Liver (tissue), 3 donors: ENCODE measurements around the gene PLP2.
"Not testable (repeated sequence)": the region's sequence is repeated elsewhere in the genome, so short reads cannot be mapped to it uniquely, and the experiment has no call there.

ENCODE experiments used
- GABPA ChIP-seq, 2 donors: IDR thresholded peaks in 1 of 2; conservative IDR thresholded peaks in 1 of 2; 2 replicates each; pipeline ENCODE4 v1.6.1; 2016; ENCODE audit warnings: antibody characterized with exemption in 2 of 2, mild to moderate bottlenecking in 1 of 2, moderate library complexity in 1 of 2
- TF ChIP-seq, protein P1 (sequence below): fragments of 150-350 bp; IDR thresholded peaks from 2 replicates; pipeline ENCODE4 v1.5.1; 2017; ENCODE audit warnings: improper control_type of control experiment, low read depth, low read length; ENCODE audit not compliant: missing input control
- TF ChIP-seq, protein P2 (sequence below): IDR thresholded peaks from 2 replicates; pipeline ENCODE4 v1.6.1; 2016; ENCODE audit warnings: antibody characterized with exemption, mild to moderate bottlenecking
- donor health status: healthy.
- donor health status: healthy.

DNA sequence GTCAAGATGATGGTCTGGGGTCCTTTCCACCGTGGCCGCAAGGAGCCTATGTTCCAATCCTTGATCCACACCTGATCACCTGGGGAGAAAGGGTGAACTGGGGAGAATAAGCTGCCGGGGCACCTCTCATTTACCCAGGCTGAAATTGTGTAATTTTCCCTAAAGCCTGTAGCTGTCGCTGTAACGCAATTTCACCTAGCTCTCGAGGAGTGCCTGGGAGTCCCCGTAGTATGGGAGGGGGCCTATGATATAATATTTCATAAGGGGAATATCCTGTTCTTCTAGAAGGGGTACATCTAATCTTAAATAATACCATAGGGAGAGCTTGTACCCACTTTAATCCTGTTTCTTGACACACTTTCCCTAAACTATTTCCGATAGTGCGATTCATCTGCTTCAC lies 29.4 kb upstream of the PLP2 start:
- not testable (repeated sequence) for TF ChIP-seq GABPA (IDR thresholded peaks at IDR 0.05 in 1 of 2, conservative IDR thresholded peaks at IDR 0.05 in 1 of 2)
- TF ChIP-seq, protein P1, sequence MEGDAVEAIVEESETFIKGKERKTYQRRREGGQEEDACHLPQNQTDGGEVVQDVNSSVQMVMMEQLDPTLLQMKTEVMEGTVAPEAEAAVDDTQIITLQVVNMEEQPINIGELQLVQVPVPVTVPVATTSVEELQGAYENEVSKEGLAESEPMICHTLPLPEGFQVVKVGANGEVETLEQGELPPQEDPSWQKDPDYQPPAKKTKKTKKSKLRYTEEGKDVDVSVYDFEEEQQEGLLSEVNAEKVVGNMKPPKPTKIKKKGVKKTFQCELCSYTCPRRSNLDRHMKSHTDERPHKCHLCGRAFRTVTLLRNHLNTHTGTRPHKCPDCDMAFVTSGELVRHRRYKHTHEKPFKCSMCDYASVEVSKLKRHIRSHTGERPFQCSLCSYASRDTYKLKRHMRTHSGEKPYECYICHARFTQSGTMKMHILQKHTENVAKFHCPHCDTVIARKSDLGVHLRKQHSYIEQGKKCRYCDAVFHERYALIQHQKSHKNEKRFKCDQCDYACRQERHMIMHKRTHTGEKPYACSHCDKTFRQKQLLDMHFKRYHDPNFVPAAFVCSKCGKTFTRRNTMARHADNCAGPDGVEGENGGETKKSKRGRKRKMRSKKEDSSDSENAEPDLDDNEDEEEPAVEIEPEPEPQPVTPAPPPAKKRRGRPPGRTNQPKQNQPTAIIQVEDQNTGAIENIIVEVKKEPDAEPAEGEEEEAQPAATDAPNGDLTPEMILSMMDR: peak; percentile 36
- TF ChIP-seq, protein P2, sequence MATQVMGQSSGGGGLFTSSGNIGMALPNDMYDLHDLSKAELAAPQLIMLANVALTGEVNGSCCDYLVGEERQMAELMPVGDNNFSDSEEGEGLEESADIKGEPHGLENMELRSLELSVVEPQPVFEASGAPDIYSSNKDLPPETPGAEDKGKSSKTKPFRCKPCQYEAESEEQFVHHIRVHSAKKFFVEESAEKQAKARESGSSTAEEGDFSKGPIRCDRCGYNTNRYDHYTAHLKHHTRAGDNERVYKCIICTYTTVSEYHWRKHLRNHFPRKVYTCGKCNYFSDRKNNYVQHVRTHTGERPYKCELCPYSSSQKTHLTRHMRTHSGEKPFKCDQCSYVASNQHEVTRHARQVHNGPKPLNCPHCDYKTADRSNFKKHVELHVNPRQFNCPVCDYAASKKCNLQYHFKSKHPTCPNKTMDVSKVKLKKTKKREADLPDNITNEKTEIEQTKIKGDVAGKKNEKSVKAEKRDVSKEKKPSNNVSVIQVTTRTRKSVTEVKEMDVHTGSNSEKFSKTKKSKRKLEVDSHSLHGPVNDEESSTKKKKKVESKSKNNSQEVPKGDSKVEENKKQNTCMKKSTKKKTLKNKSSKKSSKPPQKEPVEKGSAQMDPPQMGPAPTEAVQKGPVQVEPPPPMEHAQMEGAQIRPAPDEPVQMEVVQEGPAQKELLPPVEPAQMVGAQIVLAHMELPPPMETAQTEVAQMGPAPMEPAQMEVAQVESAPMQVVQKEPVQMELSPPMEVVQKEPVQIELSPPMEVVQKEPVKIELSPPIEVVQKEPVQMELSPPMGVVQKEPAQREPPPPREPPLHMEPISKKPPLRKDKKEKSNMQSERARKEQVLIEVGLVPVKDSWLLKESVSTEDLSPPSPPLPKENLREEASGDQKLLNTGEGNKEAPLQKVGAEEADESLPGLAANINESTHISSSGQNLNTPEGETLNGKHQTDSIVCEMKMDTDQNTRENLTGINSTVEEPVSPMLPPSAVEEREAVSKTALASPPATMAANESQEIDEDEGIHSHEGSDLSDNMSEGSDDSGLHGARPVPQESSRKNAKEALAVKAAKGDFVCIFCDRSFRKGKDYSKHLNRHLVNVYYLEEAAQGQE: not testable (repeated sequence)
